ENCODE data around the gene RNF5.

Gene RNF5

DNA sequence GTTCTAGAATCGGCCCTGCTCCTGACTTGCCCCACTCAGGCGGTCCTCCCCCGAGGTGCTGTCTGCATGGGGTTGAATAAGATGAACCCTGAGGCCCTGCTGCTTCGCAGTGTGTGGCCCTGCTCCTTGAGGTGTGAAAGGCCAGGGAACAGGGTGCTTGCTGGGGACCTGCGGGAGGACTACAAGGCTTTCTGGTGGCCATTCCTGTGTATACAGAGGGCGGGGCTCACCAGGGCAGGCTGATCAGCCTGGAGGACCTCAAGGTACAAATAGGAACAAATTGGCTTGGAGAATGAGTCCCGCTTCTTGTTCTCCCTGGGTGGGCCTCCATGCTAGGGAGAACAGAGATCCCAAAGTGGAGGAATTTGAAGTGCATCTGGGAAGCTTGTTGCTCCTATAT is 40.0 kb downstream of the RNF5 start:
- Histone ChIP-seq H3K27me3 (peaks cover 32% of the 10 kb centered on the region), H3K4me1 (no peaks in the 10 kb centered on the region), H3K36me3 (no peaks in the 10 kb centered on the region), H3K9me3 (no peaks in the 10 kb centered on the region), H3K4me3 (ENCODE audit: low read depth, low read length) (no peak overlapping the region)
- no peak for DNase-seq
- TF ChIP-seq, protein P1, sequence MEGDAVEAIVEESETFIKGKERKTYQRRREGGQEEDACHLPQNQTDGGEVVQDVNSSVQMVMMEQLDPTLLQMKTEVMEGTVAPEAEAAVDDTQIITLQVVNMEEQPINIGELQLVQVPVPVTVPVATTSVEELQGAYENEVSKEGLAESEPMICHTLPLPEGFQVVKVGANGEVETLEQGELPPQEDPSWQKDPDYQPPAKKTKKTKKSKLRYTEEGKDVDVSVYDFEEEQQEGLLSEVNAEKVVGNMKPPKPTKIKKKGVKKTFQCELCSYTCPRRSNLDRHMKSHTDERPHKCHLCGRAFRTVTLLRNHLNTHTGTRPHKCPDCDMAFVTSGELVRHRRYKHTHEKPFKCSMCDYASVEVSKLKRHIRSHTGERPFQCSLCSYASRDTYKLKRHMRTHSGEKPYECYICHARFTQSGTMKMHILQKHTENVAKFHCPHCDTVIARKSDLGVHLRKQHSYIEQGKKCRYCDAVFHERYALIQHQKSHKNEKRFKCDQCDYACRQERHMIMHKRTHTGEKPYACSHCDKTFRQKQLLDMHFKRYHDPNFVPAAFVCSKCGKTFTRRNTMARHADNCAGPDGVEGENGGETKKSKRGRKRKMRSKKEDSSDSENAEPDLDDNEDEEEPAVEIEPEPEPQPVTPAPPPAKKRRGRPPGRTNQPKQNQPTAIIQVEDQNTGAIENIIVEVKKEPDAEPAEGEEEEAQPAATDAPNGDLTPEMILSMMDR (IDR thresholded peaks at IDR 0.05; ENCODE audit: low read depth, low read length), result no peak

DNA sequence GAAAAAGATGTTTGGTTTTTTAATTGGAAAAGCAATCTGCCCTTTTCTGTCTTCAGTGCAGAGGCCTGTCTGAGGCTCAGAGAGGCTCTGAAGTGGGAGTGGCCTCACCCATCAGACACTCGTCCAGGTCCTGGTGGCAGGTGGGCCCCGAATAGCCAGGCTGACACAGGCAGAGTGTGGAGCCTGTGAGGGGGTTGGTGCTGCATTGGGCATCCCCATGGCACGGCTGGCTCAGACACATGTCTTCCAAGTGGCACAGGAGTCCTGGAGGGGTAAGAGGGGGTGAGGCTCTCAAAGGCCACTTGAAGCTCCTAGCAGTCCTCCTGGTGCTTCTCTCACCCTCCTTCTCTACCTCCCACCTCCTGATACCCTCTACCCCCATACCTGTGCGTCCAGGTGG is 41.8 kb downstream of the RNF5 start:
- no peak for DNase-seq
- TF ChIP-seq, protein P1 (IDR thresholded peaks at IDR 0.05; ENCODE audit: low read depth, low read length), result no peak
- Histone ChIP-seq H3K9me3 (no peaks in the 10 kb centered on the region), H3K36me3 (no peaks in the 10 kb centered on the region), H3K4me1 (no peaks in the 10 kb centered on the region), H3K27me3 (peaks cover 32% of the 10 kb centered on the region), H3K4me3 (ENCODE audit: low read depth, low read length) (no peak overlapping the region)

DNA sequence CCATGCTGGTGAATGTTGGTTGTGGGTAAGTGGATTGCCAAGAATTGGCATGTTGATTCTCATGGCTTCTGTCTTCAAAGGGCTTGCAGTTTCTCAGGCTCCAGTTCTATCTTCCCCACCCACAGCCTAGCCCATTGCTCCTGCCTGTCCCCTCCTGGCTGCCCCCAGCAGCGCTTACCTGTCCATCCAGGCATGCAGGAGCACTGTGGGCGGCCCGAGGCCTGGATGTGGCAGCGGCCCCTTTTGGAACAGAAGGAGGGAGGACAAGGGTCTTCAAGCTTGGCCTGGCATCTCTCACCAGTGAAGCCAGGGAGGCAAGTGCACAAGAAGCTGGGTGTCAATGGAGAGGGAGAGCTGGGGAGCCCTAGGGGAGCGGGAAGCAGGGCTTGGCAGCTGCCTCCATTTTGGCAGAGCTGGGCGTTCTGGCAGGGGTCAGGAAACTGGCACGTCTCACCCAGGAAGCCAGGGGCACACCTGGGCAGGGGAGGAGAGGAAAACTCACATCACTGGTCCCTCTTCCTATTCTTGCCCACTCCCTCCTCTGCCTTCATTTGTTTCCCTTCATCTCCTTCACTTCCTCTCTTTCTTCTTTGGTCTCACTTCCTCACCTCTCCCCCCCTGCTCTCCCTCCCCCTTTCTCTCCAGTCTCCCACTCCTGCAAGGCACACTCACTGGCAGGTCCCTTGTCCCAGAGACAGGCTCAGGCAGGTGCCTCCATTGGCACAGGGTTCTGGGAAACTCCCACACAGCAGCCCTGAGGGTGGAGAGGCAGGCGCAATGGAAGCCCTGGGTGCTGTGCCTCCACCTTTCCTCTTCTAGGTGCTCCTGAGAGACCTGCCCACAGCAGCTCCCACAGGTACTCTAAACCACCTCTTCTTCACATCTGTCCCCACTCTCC is 44.4 kb downstream of the RNF5 start:
- H3K4me1 ChIP-seq, result no peaks in the 10 kb centered on the region
- peaks cover 28% of the 10 kb centered on the region for H3K27me3 ChIP-seq
- H3K9me3 ChIP-seq, result no peaks in the 10 kb centered on the region
- TF ChIP-seq, protein P1 (IDR thresholded peaks at IDR 0.05; ENCODE audit: low read depth, low read length), result no peak
- no peaks in the 10 kb centered on the region for H3K36me3 ChIP-seq
- no peak overlapping the region for H3K4me3 ChIP-seq (ENCODE audit: low read depth, low read length)
- DNase-seq, result no peak

DNA sequence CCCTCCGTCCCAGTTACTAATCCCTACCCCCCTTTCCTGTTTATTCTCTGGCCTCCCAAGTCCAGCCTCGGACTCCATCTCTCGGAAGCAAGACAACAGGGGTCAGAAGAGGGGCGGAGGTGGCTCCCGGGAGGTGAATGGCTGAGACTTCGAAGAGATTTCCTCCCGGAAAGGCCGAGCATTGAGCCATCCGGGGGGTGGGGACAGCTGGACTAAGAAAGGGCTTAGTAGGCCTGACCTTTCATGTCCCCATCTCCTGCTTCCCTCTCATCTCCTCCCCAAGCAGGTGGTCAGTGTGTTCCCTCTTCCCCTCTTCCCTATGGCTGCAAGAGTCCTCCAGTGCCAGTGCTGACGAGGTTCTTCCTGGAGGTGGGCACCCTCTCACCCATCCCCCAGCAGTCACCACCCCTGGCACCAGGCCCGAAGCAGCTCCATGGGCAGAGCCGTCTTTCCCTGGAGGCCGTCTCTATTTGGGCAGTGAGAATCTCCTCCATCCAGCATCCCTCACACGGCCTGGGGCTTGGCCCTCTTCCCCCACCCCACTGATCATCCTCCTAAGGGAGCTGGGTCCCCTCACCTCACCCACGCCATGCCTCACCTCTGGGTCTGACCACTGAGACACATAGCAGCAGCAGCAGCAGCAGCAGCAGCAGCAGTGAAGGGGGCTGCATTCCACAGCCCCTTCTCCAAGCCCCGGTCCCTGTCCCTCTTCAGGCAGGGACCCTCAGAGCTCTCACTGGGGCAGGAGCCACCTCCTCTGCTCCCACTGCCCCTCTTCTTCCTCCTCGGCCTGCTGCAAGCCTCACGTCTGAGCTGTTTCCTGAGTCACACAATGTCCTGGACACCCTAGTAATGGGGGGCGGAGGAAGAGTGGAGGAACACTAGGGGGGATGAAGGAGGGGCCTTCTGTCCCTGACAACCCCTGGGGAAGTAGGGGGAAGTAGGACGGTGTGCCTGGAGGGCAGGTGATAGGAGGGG is 45.3 kb downstream of the RNF5 start, which contains the start of gene NOTCH4:
NOTCH4 (minus strand) TSS at position 810 of the 978 bp plus-strand sequence; CDS start at position 671, 139 bp downstream.
- Histone ChIP-seq H3K9me3 (no peaks in the 10 kb centered on the region), H3K27me3 (peaks cover 28% of the 10 kb centered on the region), H3K36me3 (no peaks in the 10 kb centered on the region), H3K4me1 (no peaks in the 10 kb centered on the region), H3K4me3 (ENCODE audit: low read depth, low read length) (no peak within 1 kb of the TSS)
- DNase-seq, result no peak
- TF ChIP-seq, protein P1 (IDR thresholded peaks at IDR 0.05; ENCODE audit: low read depth, low read length), result no peak

DNA sequence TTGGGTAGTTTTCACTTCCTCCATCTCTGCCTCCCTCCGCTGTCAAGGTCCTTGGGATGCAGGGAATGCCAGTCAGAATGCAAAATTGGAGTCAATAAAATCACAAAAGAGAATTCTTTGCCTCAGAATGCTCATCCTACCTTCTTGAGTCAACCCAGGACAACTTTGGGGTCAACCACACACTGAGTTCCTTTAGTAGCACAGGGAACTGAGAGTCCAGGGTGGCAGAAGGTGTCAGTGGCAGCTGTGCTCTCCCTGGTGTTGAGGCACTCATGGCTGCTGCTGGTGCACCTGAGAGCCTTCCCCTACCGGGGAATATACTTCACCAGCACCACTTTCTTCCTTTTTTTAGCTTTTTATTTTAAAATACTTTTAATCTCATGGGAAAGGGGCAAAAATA is 46.5 kb downstream of the RNF5 start:
- H3K36me3 ChIP-seq, result no peaks in the 10 kb centered on the region
- TF ChIP-seq, protein P1 (IDR thresholded peaks at IDR 0.05; ENCODE audit: low read depth, low read length), result no peak
- H3K4me3 ChIP-seq (ENCODE audit: low read depth, low read length), result no peak overlapping the region
- DNase-seq, result no peak
- H3K9me3 ChIP-seq, result no peaks in the 10 kb centered on the region
- H3K4me1 ChIP-seq, result no peaks in the 10 kb centered on the region
- H3K27me3 ChIP-seq, result peaks cover 18% of the 10 kb centered on the region
